H1 (cell line): ENCODE measurements around the gene DDX42. TPM values are rescaled to one million over a fixed set of nuclear protein-coding genes. Genes with fewer than 3 reads are reported as not detected.

Source experiments
- EGR1 ChIP-seq: IDR thresholded peaks from 2 replicates; pipeline ENCODE4 v1.6.1; 2011; ENCODE audit warnings: low read depth, low read length, borderline replicate concordance
- GABPA ChIP-seq: IDR thresholded peaks from 2 replicates; pipeline ENCODE4 v1.6.1; 2011; ENCODE audit warnings: mild to moderate bottlenecking, low read length, moderate library complexity, borderline replicate concordance; ENCODE audit not compliant: insufficient read depth
- GTF2F1 ChIP-seq: IDR thresholded peaks from 2 replicates; pipeline ENCODE4 v1.6.1; 2012; ENCODE audit warnings: low read depth, low read length, improper control_type of control experiment, borderline replicate concordance
- RBBP5 ChIP-seq: IDR thresholded peaks from 2 replicates; pipeline ENCODE4 v1.7.1; 2012; ENCODE audit warnings: low read depth, mild to moderate bottlenecking, inconsistent platforms, low read length, moderate library complexity, borderline replicate concordance
- SP1 ChIP-seq: IDR thresholded peaks from 2 replicates; pipeline ENCODE4 v1.6.1; 2011; ENCODE audit warnings: low read depth, low read length
- USF2 ChIP-seq: IDR thresholded peaks from 2 replicates; pipeline ENCODE4 v1.6.1; 2011; ENCODE audit warnings: low read length, improper control_type of control experiment
- ZNF274 ChIP-seq: IDR thresholded peaks from 2 replicates; pipeline ENCODE4 v1.7.0; 2012; ENCODE audit warnings: low read length, borderline replicate concordance; ENCODE audit errors: extremely low read depth
- polyA plus RNA-seq, 7 experiments: library from polyadenylated mRNA; depleted of rRNA in 3 of 7; stranded (reverse) in 5 of 7; unstranded in 2 of 7; fragments of >200 nt in 5 of 7; fragments of 200-250 nt in 2 of 7; gene quantifications; 1 replicate in 5 of 7; 2 replicates in 1 of 7; 4 replicates in 1 of 7; pipeline versions ENCODE4 v1.2.1 to v1.2.3, GENCODE V29; 2011 to 2013; ENCODE audit warnings: missing spikeins in 2 of 7, mixed read lengths in 2 of 7
- total RNA-seq: library from RNA; stranded (reverse); fragmentation: NEBNext Ultra II Directional; extraction: Animal tissue kit (Norgen Biotek cat#: 25700); gene quantifications from 2 replicates; pipeline ENCODE4 v1.2.1, GENCODE V29; 2021
- TF ChIP-seq, protein P1 (sequence below): fragments of 300-600 bp; sonication (generic); IDR thresholded peaks from 2 replicates; pipeline ENCODE4 v1.7.1; 2012; ENCODE audit warnings: low read length, moderate library complexity, mild to moderate bottlenecking, inconsistent platforms; ENCODE audit not compliant: insufficient replicate concordance

DDX42 gene
- total and polyA plus RNA-seq, 2 of the 8 experiments (the other 6 are each of a cell fraction or from before 2014, with no cell fraction given): 40.6 to 114 TPM

- peak; percentile 85 for TF ChIP-seq GABPA
- TF ChIP-seq RBBP5: no peak
- 0 out of 2 replicates have a peak, but pooled peaks have one; percentile 25 for TF ChIP-seq USF2
- TF ChIP-seq SP1: peak; percentile 100
- peak; percentile 87 for TF ChIP-seq EGR1
- TF ChIP-seq GTF2F1: peak; percentile 76
- TF ChIP-seq, protein P1, sequence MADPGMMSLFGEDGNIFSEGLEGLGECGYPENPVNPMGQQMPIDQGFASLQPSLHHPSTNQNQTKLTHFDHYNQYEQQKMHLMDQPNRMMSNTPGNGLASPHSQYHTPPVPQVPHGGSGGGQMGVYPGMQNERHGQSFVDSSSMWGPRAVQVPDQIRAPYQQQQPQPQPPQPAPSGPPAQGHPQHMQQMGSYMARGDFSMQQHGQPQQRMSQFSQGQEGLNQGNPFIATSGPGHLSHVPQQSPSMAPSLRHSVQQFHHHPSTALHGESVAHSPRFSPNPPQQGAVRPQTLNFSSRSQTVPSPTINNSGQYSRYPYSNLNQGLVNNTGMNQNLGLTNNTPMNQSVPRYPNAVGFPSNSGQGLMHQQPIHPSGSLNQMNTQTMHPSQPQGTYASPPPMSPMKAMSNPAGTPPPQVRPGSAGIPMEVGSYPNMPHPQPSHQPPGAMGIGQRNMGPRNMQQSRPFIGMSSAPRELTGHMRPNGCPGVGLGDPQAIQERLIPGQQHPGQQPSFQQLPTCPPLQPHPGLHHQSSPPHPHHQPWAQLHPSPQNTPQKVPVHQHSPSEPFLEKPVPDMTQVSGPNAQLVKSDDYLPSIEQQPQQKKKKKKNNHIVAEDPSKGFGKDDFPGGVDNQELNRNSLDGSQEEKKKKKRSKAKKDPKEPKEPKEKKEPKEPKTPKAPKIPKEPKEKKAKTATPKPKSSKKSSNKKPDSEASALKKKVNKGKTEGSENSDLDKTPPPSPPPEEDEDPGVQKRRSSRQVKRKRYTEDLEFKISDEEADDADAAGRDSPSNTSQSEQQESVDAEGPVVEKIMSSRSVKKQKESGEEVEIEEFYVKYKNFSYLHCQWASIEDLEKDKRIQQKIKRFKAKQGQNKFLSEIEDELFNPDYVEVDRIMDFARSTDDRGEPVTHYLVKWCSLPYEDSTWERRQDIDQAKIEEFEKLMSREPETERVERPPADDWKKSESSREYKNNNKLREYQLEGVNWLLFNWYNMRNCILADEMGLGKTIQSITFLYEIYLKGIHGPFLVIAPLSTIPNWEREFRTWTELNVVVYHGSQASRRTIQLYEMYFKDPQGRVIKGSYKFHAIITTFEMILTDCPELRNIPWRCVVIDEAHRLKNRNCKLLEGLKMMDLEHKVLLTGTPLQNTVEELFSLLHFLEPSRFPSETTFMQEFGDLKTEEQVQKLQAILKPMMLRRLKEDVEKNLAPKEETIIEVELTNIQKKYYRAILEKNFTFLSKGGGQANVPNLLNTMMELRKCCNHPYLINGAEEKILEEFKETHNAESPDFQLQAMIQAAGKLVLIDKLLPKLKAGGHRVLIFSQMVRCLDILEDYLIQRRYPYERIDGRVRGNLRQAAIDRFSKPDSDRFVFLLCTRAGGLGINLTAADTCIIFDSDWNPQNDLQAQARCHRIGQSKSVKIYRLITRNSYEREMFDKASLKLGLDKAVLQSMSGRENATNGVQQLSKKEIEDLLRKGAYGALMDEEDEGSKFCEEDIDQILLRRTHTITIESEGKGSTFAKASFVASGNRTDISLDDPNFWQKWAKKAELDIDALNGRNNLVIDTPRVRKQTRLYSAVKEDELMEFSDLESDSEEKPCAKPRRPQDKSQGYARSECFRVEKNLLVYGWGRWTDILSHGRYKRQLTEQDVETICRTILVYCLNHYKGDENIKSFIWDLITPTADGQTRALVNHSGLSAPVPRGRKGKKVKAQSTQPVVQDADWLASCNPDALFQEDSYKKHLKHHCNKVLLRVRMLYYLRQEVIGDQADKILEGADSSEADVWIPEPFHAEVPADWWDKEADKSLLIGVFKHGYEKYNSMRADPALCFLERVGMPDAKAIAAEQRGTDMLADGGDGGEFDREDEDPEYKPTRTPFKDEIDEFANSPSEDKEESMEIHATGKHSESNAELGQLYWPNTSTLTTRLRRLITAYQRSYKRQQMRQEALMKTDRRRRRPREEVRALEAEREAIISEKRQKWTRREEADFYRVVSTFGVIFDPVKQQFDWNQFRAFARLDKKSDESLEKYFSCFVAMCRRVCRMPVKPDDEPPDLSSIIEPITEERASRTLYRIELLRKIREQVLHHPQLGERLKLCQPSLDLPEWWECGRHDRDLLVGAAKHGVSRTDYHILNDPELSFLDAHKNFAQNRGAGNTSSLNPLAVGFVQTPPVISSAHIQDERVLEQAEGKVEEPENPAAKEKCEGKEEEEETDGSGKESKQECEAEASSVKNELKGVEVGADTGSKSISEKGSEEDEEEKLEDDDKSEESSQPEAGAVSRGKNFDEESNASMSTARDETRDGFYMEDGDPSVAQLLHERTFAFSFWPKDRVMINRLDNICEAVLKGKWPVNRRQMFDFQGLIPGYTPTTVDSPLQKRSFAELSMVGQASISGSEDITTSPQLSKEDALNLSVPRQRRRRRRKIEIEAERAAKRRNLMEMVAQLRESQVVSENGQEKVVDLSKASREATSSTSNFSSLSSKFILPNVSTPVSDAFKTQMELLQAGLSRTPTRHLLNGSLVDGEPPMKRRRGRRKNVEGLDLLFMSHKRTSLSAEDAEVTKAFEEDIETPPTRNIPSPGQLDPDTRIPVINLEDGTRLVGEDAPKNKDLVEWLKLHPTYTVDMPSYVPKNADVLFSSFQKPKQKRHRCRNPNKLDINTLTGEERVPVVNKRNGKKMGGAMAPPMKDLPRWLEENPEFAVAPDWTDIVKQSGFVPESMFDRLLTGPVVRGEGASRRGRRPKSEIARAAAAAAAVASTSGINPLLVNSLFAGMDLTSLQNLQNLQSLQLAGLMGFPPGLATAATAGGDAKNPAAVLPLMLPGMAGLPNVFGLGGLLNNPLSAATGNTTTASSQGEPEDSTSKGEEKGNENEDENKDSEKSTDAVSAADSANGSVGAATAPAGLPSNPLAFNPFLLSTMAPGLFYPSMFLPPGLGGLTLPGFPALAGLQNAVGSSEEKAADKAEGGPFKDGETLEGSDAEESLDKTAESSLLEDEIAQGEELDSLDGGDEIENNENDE: no peak
- TF ChIP-seq ZNF274: no peak
Measured at GRCh38 chr17:63842540-63843386, 68.8 kb downstream of the DDX42 start, which contains the start of gene SMARCD2 (continued).
